ENCODE measurements around the gene RUVBL2.

DNA sequence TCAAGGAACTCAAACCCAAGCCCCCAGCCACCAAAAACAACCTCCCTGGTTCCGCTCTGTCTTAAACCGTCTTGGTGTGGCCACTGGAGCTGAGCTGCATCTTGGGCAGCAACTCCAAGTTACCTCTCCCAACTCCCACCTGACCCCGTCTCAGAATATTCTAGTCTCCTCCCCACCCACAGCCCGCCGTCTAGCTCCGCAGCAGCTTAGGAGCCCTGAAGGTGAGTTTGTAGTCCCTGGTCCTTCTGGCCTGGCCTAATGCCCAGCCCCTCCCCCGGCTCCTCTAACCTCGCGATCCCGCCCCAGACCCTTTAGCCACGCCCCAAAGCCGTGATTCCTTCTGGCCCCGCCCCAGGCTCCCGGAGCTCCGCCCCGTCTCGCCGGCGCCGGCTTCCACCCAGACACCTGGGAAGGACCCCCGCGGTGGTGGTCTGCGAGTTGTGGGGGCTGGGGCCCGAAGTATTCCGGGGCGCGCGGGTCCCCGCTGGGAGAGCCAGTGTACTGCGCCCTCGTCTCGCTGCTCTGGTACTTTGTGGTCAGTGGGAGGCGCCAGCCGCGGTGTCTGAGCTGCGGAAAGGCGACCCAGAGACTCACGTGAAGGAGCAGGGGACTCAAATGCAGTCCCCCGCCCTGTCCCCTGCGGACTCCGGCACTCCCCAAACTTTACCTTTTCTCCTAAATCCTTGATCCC lies 25.7 kb downstream of the RUVBL2 start:
- TF ChIP-seq, protein P1, sequence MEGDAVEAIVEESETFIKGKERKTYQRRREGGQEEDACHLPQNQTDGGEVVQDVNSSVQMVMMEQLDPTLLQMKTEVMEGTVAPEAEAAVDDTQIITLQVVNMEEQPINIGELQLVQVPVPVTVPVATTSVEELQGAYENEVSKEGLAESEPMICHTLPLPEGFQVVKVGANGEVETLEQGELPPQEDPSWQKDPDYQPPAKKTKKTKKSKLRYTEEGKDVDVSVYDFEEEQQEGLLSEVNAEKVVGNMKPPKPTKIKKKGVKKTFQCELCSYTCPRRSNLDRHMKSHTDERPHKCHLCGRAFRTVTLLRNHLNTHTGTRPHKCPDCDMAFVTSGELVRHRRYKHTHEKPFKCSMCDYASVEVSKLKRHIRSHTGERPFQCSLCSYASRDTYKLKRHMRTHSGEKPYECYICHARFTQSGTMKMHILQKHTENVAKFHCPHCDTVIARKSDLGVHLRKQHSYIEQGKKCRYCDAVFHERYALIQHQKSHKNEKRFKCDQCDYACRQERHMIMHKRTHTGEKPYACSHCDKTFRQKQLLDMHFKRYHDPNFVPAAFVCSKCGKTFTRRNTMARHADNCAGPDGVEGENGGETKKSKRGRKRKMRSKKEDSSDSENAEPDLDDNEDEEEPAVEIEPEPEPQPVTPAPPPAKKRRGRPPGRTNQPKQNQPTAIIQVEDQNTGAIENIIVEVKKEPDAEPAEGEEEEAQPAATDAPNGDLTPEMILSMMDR (IDR thresholded peaks at IDR 0.05; ENCODE audit: extremely low read depth in 1 of 2, insufficient read depth in 1 of 2, low read depth in 1 of 2, low read length in 2 of 2), result peak in 1 of 2 donors; percentile 14
- TF ChIP-seq POLR2AphosphoS5 (IDR thresholded peaks at IDR 0.05; ENCODE audit: insufficient read depth, low read depth, low read length) (no peak), MAX (IDR thresholded peaks at IDR 0.05; ENCODE audit: insufficient read depth, insufficient read length) (no peak), EZH2 (IDR thresholded peaks at IDR 0.05; ENCODE audit: borderline replicate concordance, low read depth, low read length, severe bottlenecking) (no peak), FOS (IDR thresholded peaks at IDR 0.05; ENCODE audit: borderline replicate concordance, insufficient read depth, low read length) (no peak), POLR2A (IDR thresholded peaks at IDR 0.05; ENCODE audit: low read depth, low read length) (no peak), MYC (IDR thresholded peaks at IDR 0.05; ENCODE audit: low read depth, low read length) (no peak), GATA2 (IDR thresholded peaks at IDR 0.05; ENCODE audit: insufficient read depth, insufficient read length, low read depth, low read length) (no peak), JUN (IDR thresholded peaks at IDR 0.05; ENCODE audit: borderline replicate concordance, insufficient read depth, insufficient read length, low read depth) (no peak)
